Calu3 (cell line): Measurements from ENCODE around the gene CAMK1D. TPM values are rescaled to one million over a fixed set of nuclear protein-coding genes. Genes with fewer than 3 reads are reported as not detected.

Experiments
- BruUV-seq: library from RNA; stranded (reverse); fragments of 400-500 nt; replicated peaks from 2 replicates; lab custom pipeline; 2021; lab: Mats Ljungman, UMichigan
- CTCF ChIA-PET: fragments of 300-600 bp; sonication (Branson Sonifier 250); formaldehyde crosslinking; loops from one replicate; lab custom pipeline; 2022; ENCODE audit warnings: antibody characterized with exemption; lab: Charles Lee
- DNase-seq: peaks from one replicate; pipeline ENCODE4 v3.0.0; 2022
- H3K27ac Mint-ChIP-seq: one replicate; pipeline ENCODE4 v1.8.0; 2022; ENCODE audit warnings: mixed read lengths; ENCODE audit not compliant: unreplicated experiment
- H3K27me3 Mint-ChIP-seq: one replicate; pipeline ENCODE4 v1.8.0; 2022; ENCODE audit warnings: mixed read lengths; ENCODE audit not compliant: unreplicated experiment
- H3K36me3 Mint-ChIP-seq: one replicate; pipeline ENCODE4 v1.8.0; 2022; ENCODE audit warnings: mild to moderate bottlenecking, moderate library complexity, mixed read lengths; ENCODE audit not compliant: insufficient read depth, unreplicated experiment
- H3K4me1 Mint-ChIP-seq: one replicate; pipeline ENCODE4 v1.8.0; 2022; ENCODE audit warnings: mild to moderate bottlenecking, low read depth, mixed read lengths; ENCODE audit not compliant: unreplicated experiment
- H3K4me3 Mint-ChIP-seq: one replicate; pipeline ENCODE4 v1.8.0; 2022; ENCODE audit warnings: mild to moderate bottlenecking, low read depth, moderate library complexity, mixed read lengths; ENCODE audit not compliant: unreplicated experiment
- H3K9me3 Mint-ChIP-seq: one replicate; pipeline ENCODE4 v1.8.0; 2022; ENCODE audit warnings: low read depth, mixed read lengths; ENCODE audit not compliant: unreplicated experiment
- intact Hi-C: fragments of 100-400 bp; cut with micrococcal nuclease; formaldehyde crosslinking; loops from one replicate; pipeline ENCODE4 v1.10.0; 2022; ENCODE audit not compliant: unreplicated experiment
- total RNA-seq: library from RNA; stranded (reverse); gene quantifications from 2 replicates; pipeline ENCODE4 v1.2.3, GENCODE V29; 2022
- TF ChIP-seq, protein P1 (sequence below): fragments of 200-600 bp; IDR thresholded peaks from one replicate; pipeline ENCODE4 v1.8.0; 2022; ENCODE audit warnings: antibody characterized with exemption; ENCODE audit not compliant: unreplicated experiment

Gene CAMK1D
- total RNA-seq, 1 experiment from 2014 or later, result 2.6 TPM

GRCh38 chr10:12875100-12875499 is 525.8 kb downstream of the CAMK1D start:
- intact Hi-C loops, result no loop called here
- Mint-ChIP-seq H3K4me1 (no peaks in the 10 kb centered on the region), H3K27ac (no peak overlapping the region), H3K27me3 (peaks cover 99% of the 10 kb centered on the region), H3K4me3 (no peak overlapping the region), H3K36me3 (no peaks in the 10 kb centered on the region), H3K9me3 (no peaks in the 10 kb centered on the region)
- BruUV-seq, result no TSS peak
- DNase-seq, result no peak
- CTCF ChIA-PET, result no interaction called here
- TF ChIP-seq, protein P1, sequence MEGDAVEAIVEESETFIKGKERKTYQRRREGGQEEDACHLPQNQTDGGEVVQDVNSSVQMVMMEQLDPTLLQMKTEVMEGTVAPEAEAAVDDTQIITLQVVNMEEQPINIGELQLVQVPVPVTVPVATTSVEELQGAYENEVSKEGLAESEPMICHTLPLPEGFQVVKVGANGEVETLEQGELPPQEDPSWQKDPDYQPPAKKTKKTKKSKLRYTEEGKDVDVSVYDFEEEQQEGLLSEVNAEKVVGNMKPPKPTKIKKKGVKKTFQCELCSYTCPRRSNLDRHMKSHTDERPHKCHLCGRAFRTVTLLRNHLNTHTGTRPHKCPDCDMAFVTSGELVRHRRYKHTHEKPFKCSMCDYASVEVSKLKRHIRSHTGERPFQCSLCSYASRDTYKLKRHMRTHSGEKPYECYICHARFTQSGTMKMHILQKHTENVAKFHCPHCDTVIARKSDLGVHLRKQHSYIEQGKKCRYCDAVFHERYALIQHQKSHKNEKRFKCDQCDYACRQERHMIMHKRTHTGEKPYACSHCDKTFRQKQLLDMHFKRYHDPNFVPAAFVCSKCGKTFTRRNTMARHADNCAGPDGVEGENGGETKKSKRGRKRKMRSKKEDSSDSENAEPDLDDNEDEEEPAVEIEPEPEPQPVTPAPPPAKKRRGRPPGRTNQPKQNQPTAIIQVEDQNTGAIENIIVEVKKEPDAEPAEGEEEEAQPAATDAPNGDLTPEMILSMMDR, result no peak

DNA sequence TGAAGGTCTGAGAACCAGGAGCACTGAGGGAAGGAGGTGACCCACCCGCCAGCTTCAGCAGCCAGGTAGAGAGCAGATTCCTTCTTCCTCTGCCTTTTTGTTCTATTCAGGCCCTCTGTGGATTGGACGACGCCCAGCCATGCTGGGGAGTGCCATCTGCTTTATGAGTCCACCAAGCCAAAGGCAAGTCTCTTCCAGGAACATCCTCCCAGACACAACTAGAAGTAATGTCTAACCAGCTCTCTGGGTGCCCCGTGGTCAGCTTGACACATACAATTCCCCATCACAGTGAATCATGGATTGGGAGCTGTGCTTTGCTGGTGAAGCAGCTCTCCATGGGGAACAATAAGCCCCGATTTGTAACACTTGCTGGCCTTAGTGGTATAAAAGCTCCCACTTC is 526.9 kb downstream of the CAMK1D start:
- intact Hi-C loops, result no loop called here
- CTCF ChIA-PET, result interaction anchor here (0.5 kb wide), 2 partner anchors 14 to 230 kb away, joined by 3 read pairs; no protein-coding TSS in a partner anchor
- TF ChIP-seq, protein P1, result no peak
- Mint-ChIP-seq H3K27me3 (peaks cover 99% of the 10 kb centered on the region), H3K36me3 (no peaks in the 10 kb centered on the region), H3K9me3 (no peaks in the 10 kb centered on the region), H3K27ac (no peak overlapping the region), H3K4me3 (no peak overlapping the region), H3K4me1 (no peaks in the 10 kb centered on the region)
- no TSS peak for BruUV-seq
- DNase-seq, result no peak

DNA sequence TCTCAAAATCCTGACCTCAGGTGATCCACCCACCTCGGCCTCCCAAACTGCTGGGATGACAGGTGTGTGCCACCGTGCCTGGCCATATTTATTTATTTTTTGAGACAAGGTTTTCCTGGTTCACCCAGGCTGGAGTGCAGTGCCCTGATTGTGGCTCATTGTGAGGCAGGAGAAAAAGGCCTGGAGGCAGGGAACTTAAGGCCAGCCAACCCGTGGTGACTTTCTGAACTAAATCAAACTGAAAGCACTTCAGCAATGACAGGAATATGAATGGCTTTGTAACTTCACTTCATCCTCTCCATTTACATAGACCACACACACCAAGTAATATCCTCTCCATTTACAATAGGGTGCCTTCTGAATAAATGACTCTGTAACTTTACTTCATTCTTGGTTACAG is 527.8 kb downstream of the CAMK1D start:
- no TSS peak for BruUV-seq
- peaks cover 99% of the 10 kb centered on the region for H3K27me3 Mint-ChIP-seq
- TF ChIP-seq, protein P1, result no peak
- DNase-seq, result no peak
- H3K36me3 Mint-ChIP-seq, result no peaks in the 10 kb centered on the region
- H3K4me1 Mint-ChIP-seq, result no peaks in the 10 kb centered on the region
- CTCF ChIA-PET, result no interaction called here
- no peak overlapping the region for H3K27ac Mint-ChIP-seq
- H3K9me3 Mint-ChIP-seq, result no peaks in the 10 kb centered on the region
- no peak overlapping the region for H3K4me3 Mint-ChIP-seq
- intact Hi-C loops, result no loop called here

DNA sequence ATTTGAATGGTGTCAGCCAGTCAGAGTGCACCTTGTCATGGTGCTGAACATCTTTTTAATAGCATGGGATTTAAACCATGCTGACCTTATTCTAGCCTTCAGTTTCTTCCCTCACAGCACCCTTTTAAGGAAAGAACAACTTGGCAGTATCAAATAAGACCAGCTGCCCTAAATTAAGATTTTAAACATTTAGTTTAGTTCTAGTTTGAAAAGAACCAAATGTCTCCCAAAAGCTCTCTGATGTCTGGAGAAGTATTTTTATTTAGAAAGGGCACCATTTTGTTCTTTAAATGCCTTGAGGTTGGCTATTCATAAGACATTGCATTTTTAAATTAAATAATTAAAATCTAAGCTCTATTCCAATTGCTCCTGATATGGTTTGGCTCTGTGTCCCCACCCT is 531.1 kb downstream of the CAMK1D start:
- BruUV-seq, result no TSS peak
- H3K27ac Mint-ChIP-seq, result no peak overlapping the region
- H3K4me1 Mint-ChIP-seq, result no peaks in the 10 kb centered on the region
- H3K9me3 Mint-ChIP-seq, result peaks cover 5% of the 10 kb centered on the region
- CTCF ChIA-PET, result no interaction called here
- no peaks in the 10 kb centered on the region for H3K36me3 Mint-ChIP-seq
- DNase-seq, result no peak
- H3K27me3 Mint-ChIP-seq, result peaks cover 93% of the 10 kb centered on the region
- no peak overlapping the region for H3K4me3 Mint-ChIP-seq
- intact Hi-C loops, result no loop called here
- TF ChIP-seq, protein P1, result no peak
